Effector memory CD8-positive, alpha-beta T cell (primary cell): ENCODE results near the gene HOXB6.
A peak's percentile ranks its signal among the peaks of the same experiment; 100 is the strongest.

Source experiments
- ATAC-seq: fragments of 150-1000 bp; cut with Tn5 transposase; replicated peaks from 2 replicates; pipeline ENCODE4 v1.10.0; 2021; ENCODE audit warnings: mild to moderate bottlenecking, moderate library complexity
- DNase-seq, 3 experiments: peaks; one replicate each; pipeline ENCODE4 v3.0.0; 2021
- H3K27ac Mint-ChIP-seq, 2 donors: one replicate each; pipeline ENCODE4 v1.8.0; 2022; ENCODE audit warnings: mild to moderate bottlenecking in 2 of 2, mixed read lengths in 2 of 2, moderate library complexity in 2 of 2
- H3K27me3 Mint-ChIP-seq, 2 donors: one replicate each; pipeline ENCODE4 v1.8.0; 2022; ENCODE audit warnings: mixed read lengths in 2 of 2
- H3K36me3 Mint-ChIP-seq: one replicate; pipeline ENCODE4 v1.8.0; 2022; ENCODE audit warnings: mild to moderate bottlenecking, moderate library complexity, mixed read lengths; ENCODE audit not compliant: insufficient read depth
- H3K4me1 Mint-ChIP-seq, 2 donors: one replicate each; pipeline ENCODE4 v1.8.0; 2022; ENCODE audit warnings: low read depth in 2 of 2, mixed read lengths in 2 of 2
- H3K4me3 Mint-ChIP-seq, 2 donors: one replicate each; pipeline ENCODE4 v1.8.0; 2022; ENCODE audit warnings: mild to moderate bottlenecking in 2 of 2, mixed read lengths in 2 of 2, moderate library complexity in 2 of 2
- H3K9me3 Mint-ChIP-seq, 2 donors: one replicate each; pipeline ENCODE4 v1.8.0; 2022; ENCODE audit warnings: mixed read lengths in 2 of 2

Gene HOXB6

GRCh38 chr17:48605409-48605919 lies 678 bp upstream of the HOXB6 start:
- Mint-ChIP-seq H3K27me3 (peaks cover 70 to 94% of the 10 kb centered on the region in 2 donors), H3K27ac (no peak overlapping the region), H3K4me3 (no peak overlapping the region), H3K4me1 (peaks cover 11 to 26% of the 10 kb centered on the region in 2 donors), H3K36me3 (peaks cover 2% of the 10 kb centered on the region), H3K9me3 (no peaks in the 10 kb centered on the region)
- ATAC-seq (no peak), DNase-seq (no peak)

DNA sequence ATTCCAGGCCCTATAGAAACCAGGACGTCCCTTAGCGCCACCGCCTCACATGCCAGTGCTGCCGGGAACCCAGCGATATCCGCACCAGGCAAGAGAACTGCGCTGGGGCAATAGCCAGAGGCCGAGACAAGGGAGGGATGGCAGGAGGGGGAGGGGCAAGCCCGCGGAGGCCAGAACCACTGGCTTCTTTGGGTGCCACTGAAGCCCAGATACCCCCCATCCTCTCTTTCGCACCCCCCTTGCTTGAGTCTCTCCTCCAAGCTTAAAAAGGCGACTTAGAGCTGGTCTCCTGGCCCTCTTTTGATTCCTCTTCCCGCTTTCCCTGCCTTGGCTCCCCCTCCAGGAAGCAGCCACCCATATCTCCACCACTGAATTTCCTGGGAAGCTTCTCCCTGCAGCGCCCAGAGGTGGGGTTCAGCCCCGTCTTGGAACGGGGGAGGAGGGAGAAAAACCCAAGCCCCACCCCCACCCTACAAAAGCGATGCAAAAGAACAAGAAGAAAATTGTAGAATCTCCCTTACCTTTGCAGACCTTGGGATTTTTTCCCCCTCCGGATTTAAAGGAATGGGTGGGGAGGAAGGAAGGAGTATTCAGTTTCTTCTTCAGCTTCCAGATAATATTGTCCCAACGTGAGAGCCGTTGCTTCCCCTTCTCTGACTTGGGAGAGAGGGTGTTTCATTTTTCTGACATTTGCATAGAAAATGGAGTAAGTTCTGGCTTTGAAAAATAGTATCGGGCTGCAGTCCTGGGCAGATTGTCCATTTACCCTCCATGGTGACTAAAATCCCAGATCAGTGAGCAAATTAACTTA lies 622 bp downstream of the HOXB6 start:
- H3K4me3 Mint-ChIP-seq = no peak overlapping the region
- no peak overlapping the region for H3K27ac Mint-ChIP-seq
- H3K4me1 Mint-ChIP-seq = peaks cover 11 to 25% of the 10 kb centered on the region in 2 donors
- peaks cover 82 to 100% of the 10 kb centered on the region in 2 donors for H3K27me3 Mint-ChIP-seq
- DNase-seq (no peak), ATAC-seq (no peak)
- no peaks in the 10 kb centered on the region for H3K9me3 Mint-ChIP-seq
- H3K36me3 Mint-ChIP-seq = peaks cover 2% of the 10 kb centered on the region

- no peaks in the 10 kb centered on the region for H3K9me3 Mint-ChIP-seq
- ATAC-seq (peak; percentile 2), DNase-seq (no peak)
- H3K4me1 Mint-ChIP-seq = peaks cover 30 to 42% of the 10 kb centered on the region in 2 donors
- H3K4me3 Mint-ChIP-seq = peak overlapping the region in 1 of 2 donors; percentile 59
- peaks cover 12% of the 10 kb centered on the region for H3K36me3 Mint-ChIP-seq
- H3K27ac Mint-ChIP-seq = no peak overlapping the region
- peaks cover 94 to 100% of the 10 kb centered on the region in 2 donors for H3K27me3 Mint-ChIP-seq
Observed at GRCh38 chr17:48601539-48602425, 3.0 kb downstream of the HOXB6 start.

DNA sequence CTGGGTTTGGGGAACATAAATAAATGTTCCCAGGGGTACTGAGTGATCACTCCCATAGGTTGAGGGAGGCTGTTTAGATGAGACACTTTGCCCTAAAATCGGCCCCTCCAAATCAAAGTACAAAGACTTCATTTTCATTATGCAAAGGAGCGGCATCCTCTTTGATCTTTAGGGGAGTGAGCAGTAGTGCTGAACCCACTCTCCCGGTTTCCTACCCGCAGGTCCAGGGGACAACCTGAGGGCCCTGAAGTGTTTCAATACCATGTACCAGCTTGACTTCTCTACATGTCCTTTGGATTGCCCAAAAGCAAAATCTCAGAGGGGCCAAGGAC lies 3.6 kb downstream of the HOXB6 start:
- Mint-ChIP-seq H3K36me3 (peaks cover 13% of the 10 kb centered on the region), H3K4me3 (no peak overlapping the region), H3K27me3 (peaks cover 95 to 100% of the 10 kb centered on the region in 2 donors), H3K9me3 (no peaks in the 10 kb centered on the region), H3K4me1 (peaks cover 36 to 49% of the 10 kb centered on the region in 2 donors), H3K27ac (no peak overlapping the region)
- no peak for ATAC-seq
- no peak for DNase-seq

- no peak for ATAC-seq
- Mint-ChIP-seq H3K4me1 (peaks cover 36 to 49% of the 10 kb centered on the region in 2 donors), H3K9me3 (no peaks in the 10 kb centered on the region), H3K27ac (no peak overlapping the region), H3K36me3 (peaks cover 13% of the 10 kb centered on the region), H3K4me3 (no peak overlapping the region), H3K27me3 (peaks cover 97 to 100% of the 10 kb centered on the region in 2 donors)
- DNase-seq = no peak
Observed at GRCh38 chr17:48600244-48601098, 4.3 kb downstream of the HOXB6 start.

GRCh38 chr17:48599354-48599753 lies 5.4 kb downstream of the HOXB6 start:
- peaks cover 15% of the 10 kb centered on the region for H3K36me3 Mint-ChIP-seq
- no peaks in the 10 kb centered on the region for H3K9me3 Mint-ChIP-seq
- ATAC-seq (no peak), DNase-seq (no peak)
- H3K4me3 Mint-ChIP-seq = peak overlapping the region in 1 of 2 donors; percentile 57
- H3K27ac Mint-ChIP-seq = no peak overlapping the region
- peaks cover 36 to 43% of the 10 kb centered on the region in 2 donors for H3K4me1 Mint-ChIP-seq
- peaks cover 92 to 100% of the 10 kb centered on the region in 2 donors for H3K27me3 Mint-ChIP-seq

DNA sequence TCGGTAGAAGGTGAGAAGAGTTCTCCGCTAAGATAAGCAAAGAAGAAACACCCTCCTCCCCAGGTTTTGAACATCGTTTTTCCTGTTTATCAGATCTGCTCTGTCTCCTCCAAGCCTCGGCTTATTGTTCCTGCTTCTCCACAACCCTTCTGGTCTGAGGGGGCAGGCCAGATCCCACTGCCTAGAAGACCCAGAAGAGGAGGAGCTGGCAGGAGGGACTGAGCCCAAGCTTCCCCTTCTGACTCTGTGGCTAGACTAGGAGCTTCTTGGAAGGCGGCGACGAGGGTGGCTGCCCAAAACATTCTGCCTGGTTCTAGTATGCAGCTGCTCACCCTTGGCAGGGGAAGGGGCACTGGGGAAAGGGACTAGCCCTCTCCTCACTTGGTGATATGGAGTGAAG lies 6.0 kb downstream of the HOXB6 start:
- ATAC-seq (no peak), DNase-seq (no peak)
- Mint-ChIP-seq H3K9me3 (no peaks in the 10 kb centered on the region), H3K27me3 (peaks cover 91 to 100% of the 10 kb centered on the region in 2 donors), H3K4me1 (peaks cover 41 to 42% of the 10 kb centered on the region in 2 donors), H3K27ac (no peak overlapping the region), H3K4me3 (peak overlapping the region; percentile 57 to 86), H3K36me3 (peaks cover 16% of the 10 kb centered on the region)

DNA sequence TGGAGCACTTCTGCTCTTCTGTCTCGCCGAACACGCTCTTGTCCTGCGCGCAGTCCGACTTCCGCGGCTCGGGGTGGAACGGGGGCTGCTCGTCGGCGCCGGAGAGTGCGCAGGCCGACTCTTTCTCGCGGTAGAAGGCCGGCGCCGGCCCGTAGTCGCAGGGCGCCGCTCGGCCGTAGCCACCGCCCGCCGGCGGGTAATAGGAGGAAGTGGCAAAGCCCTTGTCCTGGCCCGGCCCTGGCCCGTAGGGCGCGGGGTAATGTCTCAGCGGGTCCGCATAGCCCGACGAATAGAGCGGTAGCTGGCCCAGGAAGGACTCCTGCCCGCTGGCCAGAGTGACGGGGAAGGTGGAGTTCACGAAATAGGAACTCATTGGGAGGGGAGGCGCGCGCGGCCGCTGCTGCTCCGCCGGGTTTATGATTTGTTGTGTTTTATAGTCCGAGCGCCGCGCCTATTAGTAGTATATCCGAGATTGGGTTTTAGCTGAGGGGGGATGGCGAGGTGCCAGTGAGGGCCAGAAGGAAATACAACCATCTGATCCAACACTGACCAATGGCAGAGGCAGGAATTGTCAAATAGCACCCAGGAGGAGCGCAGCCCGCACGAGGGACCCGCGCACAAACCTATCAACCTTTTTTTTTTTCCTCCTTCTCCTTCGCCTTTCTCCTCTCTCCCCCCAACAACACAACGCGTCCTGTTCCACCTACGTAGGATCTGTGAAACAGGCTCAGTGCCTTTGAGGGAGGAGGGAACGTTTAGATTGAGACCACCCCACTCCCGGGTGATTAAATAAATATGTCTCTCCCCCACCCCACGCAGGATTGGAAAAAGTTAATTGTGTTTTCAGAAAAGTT lies 6.8 kb downstream of the HOXB6 start:
- Mint-ChIP-seq H3K4me3 (peak overlapping the region; percentile 57 to 86), H3K4me1 (peaks cover 43 to 44% of the 10 kb centered on the region in 2 donors), H3K27ac (peak overlapping the region; percentile 44 to 66), H3K27me3 (peaks cover 89 to 100% of the 10 kb centered on the region in 2 donors), H3K36me3 (peaks cover 16% of the 10 kb centered on the region), H3K9me3 (no peaks in the 10 kb centered on the region)
- DNase-seq = peak in 1 of 3 experiments; percentile 43
- ATAC-seq = peak; percentile 51

DNA sequence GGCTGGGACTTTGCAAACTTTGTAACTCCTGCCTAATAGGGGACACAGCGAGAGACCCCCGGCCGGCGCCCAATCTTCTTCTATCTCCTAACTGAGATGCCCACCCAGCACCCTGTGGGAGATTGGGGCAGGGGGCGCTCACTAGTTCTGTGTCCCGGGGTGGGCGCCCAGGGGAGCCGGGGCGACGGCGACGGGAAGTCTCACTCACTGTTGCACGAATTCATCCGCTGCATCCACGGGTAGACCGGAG lies 7.3 kb downstream of the HOXB6 start:
- H3K27ac Mint-ChIP-seq = peak overlapping the region in 1 of 2 donors; percentile 66

DNA sequence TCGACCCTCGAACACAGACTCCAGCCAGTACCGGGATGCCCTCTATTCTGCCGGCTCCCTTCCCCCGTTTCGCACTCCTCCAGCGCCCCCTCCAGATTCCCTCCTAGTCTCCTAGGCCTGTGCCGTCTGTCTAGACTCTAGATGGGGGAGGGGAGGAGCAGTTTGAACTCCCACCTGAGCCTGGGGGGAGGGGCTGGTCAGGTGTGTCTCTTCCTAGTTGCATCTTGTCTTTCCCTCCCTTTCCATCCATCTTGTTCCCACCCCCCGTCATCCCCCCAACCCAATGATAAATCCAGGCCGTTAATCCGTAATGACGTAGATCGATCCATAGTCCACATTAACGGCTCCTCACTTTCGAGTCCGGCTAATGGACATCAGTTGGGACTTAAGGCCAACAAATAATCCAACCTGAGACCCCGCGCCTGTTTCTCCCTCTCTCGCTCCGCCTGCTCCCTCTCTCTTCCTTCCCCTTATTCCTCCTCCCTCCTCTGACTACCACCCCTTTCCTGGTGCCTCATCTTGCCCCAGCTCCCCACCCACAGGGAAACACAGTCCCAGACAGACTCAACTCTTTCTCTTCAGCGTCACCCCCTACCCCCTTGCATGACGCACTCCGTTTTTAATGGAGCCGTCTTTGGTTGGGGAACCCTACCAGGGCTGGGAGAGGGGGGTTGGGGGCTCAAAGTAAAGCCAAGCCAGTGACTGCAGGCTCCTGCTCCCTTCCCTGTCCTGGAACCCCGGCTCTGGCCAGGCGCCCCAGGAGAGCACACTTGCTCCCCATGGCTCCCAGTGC lies 7.9 kb downstream of the HOXB6 start:
- ATAC-seq (no peak), DNase-seq (no peak)

More for the DNA sequence above, 7.3 kb downstream of the HOXB6 start:
- Mint-ChIP-seq H3K36me3 (peaks cover 16% of the 10 kb centered on the region), H3K4me3 (peak overlapping the region; percentile 57 to 86), H3K27me3 (peaks cover 89 to 100% of the 10 kb centered on the region in 2 donors), H3K9me3 (no peaks in the 10 kb centered on the region), H3K4me1 (peaks cover 44% of the 10 kb centered on the region in 2 donors)
- ATAC-seq = no peak
- DNase-seq = no peak

GRCh38 chr17:48596000-48596734 lies 8.6 kb downstream of the HOXB6 start:
- no peak for DNase-seq
- peaks cover 13% of the 10 kb centered on the region for H3K36me3 Mint-ChIP-seq
- H3K9me3 Mint-ChIP-seq = no peaks in the 10 kb centered on the region
- peak; percentile 18 for ATAC-seq
- H3K4me1 Mint-ChIP-seq = peaks cover 39 to 42% of the 10 kb centered on the region in 2 donors
- H3K27ac Mint-ChIP-seq = peak overlapping the region in 1 of 2 donors; percentile 18
- peak overlapping the region; percentile 57 to 86 for H3K4me3 Mint-ChIP-seq
- H3K27me3 Mint-ChIP-seq = peaks cover 82 to 100% of the 10 kb centered on the region in 2 donors

More for the DNA sequence above, 7.9 kb downstream of the HOXB6 start:
- Mint-ChIP-seq H3K4me1 (peaks cover 42 to 43% of the 10 kb centered on the region in 2 donors), H3K27me3 (peaks cover 90 to 100% of the 10 kb centered on the region in 2 donors), H3K27ac (peak overlapping the region; percentile 18 to 66), H3K36me3 (peaks cover 16% of the 10 kb centered on the region), H3K4me3 (peak overlapping the region; percentile 57 to 86), H3K9me3 (no peaks in the 10 kb centered on the region)
